Subcutaneous adipose tissue (tissue), 4 donors: ENCODE measurements around the gene RPS21. TPM values are rescaled to one million over a fixed set of nuclear protein-coding genes. Genes with fewer than 3 reads are reported as not detected.

ENCODE experiments used
- total RNA-seq, 4 donors: library from RNA; depleted of rRNA; stranded (reverse); fragments of >200 nt; gene quantifications; one replicate each; pipeline ENCODE4 v1.1.0, GENCODE V29; 2016
- TF ChIP-seq, protein P1 (sequence below): fragments of 450-650 bp; IDR thresholded peaks from one replicate; pipeline ENCODE4 v1.5.1; 2016; ENCODE audit warnings: low read depth, mild to moderate bottlenecking, control low read depth, antibody characterized with exemption, moderate library complexity

RPS21 gene
- total RNA-seq, 4 donors from 2014 or later: 1,888 to 3,001 (median 2,521) TPM

DNA sequence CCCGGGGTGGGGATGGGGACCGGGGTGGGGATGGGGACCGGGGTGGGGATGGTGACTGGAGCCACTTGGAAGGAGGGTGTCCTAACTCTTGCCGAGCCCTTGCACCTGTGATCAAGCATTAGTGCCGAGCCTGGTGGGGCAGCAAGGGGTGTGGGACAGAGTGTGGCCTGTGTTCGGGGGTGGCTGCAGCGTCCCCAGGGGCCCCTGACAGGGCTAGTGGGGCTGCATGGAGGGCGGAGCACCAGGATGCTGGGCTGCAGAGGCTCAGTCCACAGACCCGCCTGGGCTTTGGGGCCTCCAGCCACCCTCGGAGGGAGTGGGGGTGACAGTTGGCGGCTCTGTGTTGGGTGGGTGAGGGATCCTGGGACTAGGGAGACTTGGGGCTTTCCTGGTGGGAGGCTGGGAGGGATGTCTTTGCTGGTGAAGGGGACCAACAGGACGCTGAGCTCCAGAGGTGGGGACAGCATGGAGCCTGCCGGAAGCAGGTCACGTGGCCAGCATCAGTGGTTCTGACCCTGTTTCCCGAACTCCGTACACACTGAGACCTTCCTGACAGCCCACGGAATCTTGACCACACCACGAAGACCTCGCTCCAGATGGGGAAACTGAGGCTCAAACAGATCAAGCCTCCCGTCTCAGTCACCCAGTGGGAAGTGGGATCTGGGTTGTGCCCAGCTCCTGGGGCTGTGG is 35.9 kb downstream of the RPS21 start:
- TF ChIP-seq, protein P1, sequence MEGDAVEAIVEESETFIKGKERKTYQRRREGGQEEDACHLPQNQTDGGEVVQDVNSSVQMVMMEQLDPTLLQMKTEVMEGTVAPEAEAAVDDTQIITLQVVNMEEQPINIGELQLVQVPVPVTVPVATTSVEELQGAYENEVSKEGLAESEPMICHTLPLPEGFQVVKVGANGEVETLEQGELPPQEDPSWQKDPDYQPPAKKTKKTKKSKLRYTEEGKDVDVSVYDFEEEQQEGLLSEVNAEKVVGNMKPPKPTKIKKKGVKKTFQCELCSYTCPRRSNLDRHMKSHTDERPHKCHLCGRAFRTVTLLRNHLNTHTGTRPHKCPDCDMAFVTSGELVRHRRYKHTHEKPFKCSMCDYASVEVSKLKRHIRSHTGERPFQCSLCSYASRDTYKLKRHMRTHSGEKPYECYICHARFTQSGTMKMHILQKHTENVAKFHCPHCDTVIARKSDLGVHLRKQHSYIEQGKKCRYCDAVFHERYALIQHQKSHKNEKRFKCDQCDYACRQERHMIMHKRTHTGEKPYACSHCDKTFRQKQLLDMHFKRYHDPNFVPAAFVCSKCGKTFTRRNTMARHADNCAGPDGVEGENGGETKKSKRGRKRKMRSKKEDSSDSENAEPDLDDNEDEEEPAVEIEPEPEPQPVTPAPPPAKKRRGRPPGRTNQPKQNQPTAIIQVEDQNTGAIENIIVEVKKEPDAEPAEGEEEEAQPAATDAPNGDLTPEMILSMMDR: no peak

DNA sequence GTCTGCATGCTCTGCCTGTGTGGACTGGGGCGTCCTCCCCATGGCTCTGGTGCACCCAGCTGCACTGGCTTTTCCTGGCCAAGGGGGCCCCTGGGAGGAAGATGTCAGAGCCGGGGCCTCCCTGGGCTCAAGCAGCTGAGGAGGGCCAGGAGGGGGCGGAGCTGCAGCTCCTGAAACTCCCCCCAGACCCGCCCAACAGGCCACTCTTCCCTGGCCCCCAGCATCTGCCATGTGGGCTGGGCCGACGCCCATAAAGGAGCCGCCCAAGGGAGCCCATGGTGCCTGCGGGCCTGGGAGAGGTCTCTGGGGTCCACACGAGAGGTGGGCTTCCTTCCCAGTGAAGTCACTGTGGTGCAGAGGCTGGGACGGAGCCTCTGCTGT is 36.4 kb downstream of the RPS21 start:
- TF ChIP-seq, protein P1: no peak

DNA sequence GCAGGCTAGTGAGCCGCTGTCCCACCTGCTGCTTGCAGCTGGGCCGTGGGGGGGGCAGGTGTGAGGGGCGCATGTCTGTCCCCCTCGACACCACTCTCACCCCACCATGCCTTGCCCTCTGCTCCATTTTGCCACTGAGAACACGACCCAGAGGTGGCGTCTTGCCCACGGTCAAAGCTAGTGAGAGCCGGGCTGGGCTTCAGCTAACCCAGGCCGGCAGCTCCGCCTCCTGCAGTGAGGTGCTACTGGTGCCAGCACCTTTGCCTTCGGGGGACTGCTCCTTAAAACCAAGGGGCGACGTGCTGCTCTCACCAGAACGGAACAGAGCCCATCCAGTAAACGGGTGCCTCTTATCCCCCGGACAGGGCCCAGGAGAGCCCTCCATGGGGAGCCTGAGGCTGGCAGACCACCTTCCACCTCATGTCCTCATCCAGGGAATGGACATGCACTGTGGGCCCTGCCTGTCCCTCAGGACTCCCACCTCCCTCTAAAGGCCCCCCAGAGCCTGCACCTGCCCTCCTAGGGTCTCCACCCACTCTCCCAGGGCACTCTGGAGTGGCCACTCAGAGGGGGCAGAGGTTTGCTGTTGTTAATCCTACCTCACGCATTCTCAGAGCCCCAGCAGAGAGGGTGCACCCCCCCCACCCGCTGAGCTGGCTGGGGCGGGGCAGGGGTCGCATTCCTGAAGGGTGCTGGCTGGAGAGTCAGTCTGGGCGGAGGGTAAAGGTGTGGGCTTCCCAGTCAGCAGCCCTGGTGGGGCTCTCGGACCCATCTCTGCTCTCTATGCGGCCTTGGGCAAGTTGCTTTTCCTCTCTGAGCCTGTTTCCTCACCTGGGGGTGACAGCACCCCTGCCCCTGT is 37.6 kb downstream of the RPS21 start:
- TF ChIP-seq, protein P1: no peak

DNA sequence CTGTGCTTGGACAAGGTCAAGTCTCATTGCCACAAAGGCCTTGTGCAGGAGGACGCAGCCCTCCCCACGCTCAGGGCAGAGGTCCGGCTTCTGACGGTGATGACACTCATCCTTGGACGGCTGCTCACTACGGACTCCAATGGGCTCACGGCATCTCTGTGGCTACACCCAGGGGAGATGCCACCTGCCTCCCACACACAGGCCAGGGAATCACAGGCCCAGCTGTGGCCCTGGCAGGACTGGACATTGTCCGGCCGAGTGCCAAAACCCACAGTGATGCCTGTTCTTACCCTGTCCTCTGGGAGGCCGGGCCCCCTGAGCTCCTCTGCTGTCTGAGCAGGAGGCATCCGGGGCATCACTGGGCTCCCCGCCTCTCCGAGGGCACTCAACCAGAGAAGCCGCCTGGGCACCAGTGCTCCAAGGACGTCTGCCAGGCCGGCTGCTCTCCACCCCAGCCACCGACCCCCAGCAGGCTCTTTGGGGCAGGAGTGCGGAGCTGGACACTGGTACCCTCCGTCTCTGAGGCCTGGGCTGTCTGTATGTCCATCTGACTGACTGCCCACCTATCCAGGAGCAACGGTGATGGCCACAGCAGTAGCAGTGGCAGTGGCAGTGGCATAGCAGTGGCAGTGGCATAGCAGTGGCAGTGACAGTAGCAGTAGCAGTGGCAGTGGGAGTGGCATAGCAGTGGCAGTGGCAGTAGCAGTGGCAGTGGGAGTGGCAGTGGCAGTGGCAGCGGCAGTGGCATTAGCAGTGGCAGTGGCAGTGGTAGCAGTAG is 38.6 kb downstream of the RPS21 start:
- TF ChIP-seq, protein P1: no peak

DNA sequence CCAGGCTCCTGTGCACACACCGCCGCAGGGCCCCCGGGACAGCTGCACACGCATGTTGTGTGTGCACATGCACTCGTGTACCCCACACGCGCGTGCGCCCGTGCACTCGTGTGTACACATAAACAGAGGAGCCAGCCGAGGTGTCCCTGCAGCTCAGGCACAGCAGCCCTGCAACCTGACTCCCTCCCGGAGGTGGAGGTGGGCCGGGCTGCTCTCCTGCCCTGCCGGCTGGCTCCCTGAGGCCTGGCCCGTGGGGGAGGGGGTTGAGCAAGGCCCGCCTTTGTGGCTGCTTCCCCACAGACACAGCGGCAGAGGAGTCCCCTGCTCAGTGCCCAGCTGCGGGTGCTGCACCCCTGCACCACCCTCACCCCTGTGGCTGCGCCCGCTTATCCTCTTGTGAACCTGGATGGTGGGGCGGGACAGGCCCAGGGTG is 39.8 kb downstream of the RPS21 start:
- TF ChIP-seq, protein P1: no peak

DNA sequence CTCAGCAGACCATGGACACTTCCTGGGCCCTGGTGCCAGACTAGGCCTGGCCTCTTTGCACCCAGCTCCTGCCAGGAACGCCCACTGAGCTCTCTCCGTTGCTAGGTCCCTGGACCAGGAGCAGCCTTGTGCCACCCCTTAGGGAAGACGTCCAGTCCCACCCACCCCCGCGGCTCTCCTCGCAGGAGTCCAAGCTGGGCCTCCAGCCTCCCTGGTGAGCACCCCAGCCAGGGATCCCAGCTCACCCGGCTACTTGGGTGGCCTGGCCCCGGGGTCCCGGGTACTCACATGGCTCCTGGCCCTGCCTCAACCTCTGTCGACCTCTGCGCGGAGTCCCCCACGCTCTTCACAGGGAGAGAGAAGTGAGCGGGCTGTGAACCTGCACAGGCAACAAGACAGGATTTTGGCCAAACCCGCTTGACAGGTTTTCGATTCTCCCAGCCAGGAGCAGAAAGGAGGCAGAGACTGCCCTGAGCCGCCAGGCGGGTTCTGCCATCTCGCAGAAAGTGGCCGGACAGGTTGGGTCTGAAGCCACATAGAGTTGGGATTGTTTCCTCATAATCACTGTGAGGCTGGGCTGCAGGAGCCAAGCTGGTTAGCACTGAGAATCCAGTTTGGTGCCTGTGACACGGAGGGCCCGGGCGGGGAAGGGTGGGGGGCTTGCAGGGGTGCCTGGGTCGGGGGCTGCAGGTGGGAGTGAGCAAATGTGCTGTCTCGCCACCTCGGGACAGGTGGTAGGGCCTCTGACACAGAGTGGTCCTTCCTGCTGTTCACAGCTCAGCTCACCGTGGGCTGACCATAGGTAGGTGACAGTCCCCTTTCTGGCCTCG is 40.5 kb downstream of the RPS21 start, which contains the start of gene RBBP8NL:
Gene RBBP8NL (minus strand): TSS at position 368 of the 830 bp plus-strand sequence. CDS start 7,892 bp downstream, outside the sequence.
- TF ChIP-seq, protein P1: no peak
